ENCODE results near the gene ASB4. TPM values are rescaled to one million over a fixed set of nuclear protein-coding genes. Genes with fewer than 3 reads are reported as not detected.

The ASB4 gene
- total and polyA plus RNA-seq, 2 experiments from 2014 or later = not detected

DNA sequence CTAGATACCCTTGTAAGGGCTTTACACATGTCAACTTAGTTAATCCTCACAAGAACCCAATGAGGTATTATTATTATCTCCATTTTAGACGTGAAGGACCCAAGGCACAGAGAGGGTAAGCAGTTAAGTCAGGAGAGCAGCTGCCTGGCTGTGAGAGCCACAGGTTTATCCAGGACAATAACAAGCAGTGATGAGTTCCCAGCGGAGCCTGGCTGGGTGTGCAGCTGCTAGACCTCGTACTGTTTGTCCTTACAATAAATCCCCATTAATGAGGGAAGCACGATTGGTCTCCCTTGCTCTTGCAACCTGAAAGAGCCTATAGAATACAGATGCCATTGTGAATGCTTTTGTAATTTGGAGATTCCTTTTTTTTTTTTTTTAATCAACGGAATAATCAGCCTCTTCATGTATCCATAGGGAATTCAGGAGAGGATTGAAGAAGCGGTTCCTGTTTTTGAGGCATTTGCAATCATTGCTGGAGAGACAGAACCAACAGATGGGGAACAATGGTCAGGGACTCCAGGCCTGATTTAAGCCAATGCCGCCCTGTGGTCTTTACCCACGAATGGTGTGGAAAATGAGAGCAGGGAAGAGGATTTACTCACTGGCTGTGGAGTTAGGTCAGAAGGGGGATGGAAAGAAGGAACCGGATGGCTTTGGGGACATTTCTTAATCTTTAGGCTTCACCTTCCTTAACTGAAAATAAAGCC lies 12.3 kb upstream of the ASB4 start:
- Mint-ChIP-seq H3K36me3 (ENCODE audit: low read depth) (no peaks in the 10 kb centered on the region), H3K4me1 (peaks cover 30% of the 10 kb centered on the region), H3K27ac (no peak overlapping the region), H3K27me3 (ENCODE audit: insufficient read depth, low read depth, poor library complexity) (no peaks in the 10 kb centered on the region), H3K9me3 (no peaks in the 10 kb centered on the region), H3K4me3 (no peak overlapping the region)
- no peak overlapping the region for H3K4me3 ChIP-seq
- no peaks in the 10 kb centered on the region for H3K36me3 ChIP-seq (ENCODE audit: insufficient read depth)
- H3K4me2 ChIP-seq = no peak overlapping the region
- TF ChIP-seq ZNF114 (CRISPR knock-in tag; IDR thresholded peaks at IDR 0.05) = no peak
- TF ChIP-seq EZH2 (IDR thresholded peaks at IDR 0.05; ENCODE audit: low read depth, unreplicated experiment) = no peak
- TF ChIP-seq POLR2AphosphoS5 (IDR thresholded peaks at IDR 0.05; ENCODE audit: low read depth) = no peak
- TF ChIP-seq EZH2phosphoT487 (IDR thresholded peaks at IDR 0.05; ENCODE audit: unreplicated experiment) = no peak
- TF ChIP-seq, protein P1, sequence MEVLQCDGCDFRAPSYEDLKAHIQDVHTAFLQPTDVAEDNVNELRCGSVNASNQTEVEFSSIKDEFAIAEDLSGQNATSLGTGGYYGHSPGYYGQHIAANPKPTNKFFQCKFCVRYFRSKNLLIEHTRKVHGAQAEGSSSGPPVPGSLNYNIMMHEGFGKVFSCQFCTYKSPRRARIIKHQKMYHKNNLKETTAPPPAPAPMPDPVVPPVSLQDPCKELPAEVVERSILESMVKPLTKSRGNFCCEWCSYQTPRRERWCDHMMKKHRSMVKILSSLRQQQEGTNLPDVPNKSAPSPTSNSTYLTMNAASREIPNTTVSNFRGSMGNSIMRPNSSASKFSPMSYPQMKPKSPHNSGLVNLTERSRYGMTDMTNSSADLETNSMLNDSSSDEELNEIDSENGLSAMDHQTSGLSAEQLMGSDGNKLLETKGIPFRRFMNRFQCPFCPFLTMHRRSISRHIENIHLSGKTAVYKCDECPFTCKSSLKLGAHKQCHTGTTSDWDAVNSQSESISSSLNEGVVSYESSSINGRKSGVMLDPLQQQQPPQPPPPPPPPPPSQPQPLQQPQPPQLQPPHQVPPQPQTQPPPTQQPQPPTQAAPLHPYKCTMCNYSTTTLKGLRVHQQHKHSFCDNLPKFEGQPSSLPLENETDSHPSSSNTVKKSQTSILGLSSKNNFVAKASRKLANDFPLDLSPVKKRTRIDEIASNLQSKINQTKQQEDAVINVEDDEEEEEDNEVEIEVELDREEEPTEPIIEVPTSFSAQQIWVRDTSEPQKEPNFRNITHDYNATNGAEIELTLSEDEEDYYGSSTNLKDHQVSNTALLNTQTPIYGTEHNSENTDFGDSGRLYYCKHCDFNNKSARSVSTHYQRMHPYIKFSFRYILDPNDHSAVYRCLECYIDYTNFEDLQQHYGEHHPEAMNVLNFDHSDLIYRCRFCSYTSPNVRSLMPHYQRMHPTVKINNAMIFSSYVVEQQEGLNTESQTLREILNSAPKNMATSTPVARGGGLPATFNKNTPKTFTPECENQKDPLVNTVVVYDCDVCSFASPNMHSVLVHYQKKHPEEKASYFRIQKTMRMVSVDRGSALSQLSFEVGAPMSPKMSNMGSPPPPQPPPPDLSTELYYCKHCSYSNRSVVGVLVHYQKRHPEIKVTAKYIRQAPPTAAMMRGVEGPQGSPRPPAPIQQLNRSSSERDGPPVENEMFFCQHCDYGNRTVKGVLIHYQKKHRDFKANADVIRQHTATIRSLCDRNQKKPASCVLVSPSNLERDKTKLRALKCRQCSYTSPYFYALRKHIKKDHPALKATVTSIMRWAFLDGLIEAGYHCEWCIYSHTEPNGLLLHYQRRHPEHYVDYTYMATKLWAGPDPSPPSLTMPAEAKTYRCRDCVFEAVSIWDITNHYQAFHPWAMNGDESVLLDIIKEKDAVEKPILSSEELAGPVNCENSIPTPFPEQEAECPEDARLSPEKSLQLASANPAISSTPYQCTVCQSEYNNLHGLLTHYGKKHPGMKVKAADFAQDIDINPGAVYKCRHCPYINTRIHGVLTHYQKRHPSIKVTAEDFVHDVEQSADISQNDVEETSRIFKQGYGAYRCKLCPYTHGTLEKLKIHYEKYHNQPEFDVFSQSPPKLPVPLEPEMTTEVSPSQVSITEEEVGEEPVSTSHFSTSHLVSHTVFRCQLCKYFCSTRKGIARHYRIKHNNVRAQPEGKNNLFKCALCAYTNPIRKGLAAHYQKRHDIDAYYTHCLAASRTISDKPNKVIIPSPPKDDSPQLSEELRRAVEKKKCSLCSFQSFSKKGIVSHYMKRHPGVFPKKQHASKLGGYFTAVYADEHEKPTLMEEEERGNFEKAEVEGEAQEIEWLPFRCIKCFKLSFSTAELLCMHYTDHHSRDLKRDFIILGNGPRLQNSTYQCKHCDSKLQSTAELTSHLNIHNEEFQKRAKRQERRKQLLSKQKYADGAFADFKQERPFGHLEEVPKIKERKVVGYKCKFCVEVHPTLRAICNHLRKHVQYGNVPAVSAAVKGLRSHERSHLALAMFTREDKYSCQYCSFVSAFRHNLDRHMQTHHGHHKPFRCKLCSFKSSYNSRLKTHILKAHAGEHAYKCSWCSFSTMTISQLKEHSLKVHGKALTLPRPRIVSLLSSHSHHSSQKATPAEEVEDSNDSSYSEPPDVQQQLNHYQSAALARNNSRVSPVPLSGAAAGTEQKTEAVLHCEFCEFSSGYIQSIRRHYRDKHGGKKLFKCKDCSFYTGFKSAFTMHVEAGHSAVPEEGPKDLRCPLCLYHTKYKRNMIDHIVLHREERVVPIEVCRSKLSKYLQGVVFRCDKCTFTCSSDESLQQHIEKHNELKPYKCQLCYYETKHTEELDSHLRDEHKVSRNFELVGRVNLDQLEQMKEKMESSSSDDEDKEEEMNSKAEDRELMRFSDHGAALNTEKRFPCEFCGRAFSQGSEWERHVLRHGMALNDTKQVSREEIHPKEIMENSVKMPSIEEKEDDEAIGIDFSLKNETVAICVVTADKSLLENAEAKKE (CRISPR knock-in tag; IDR thresholded peaks at IDR 0.05) = no peak
- no peak for TF ChIP-seq ETS1 (IDR thresholded peaks at IDR 0.05)
- no peak for TF ChIP-seq JUNB (IDR thresholded peaks at IDR 0.05; ENCODE audit: unreplicated experiment)
- no peak for TF ChIP-seq NANOG (IDR thresholded peaks at IDR 0.05; ENCODE audit: borderline replicate concordance)
- no peak for TF ChIP-seq CREB1 (CRISPR knock-in tag; IDR thresholded peaks at IDR 0.05; ENCODE audit: low read depth)
- no peak for TF ChIP-seq ZNF331 (CRISPR knock-in tag; IDR thresholded peaks at IDR 0.05; ENCODE audit: low read depth)
- TF ChIP-seq REST (IDR thresholded peaks at IDR 0.05; ENCODE audit: unreplicated experiment) = no peak
- no peak for TF ChIP-seq STAT1 (IDR thresholded peaks at IDR 0.05; ENCODE audit: unreplicated experiment)
- TF ChIP-seq CTCF (conservative IDR thresholded peaks at IDR 0.05; ENCODE audit: low read depth in 2 of 2) = no peak
- no peaks in the 10 kb centered on the region for H3F3A ChIP-seq (replicated peaks; ENCODE audit: low read depth)
- ATAC-seq (no peak; the same call in 2 of the 3 replicates), DNase-seq (ENCODE audit: low spot score) (no peak)
- peaks cover 3% of the 10 kb centered on the region; the same call in 1 of the 2 replicates for H3K9me2 ChIP-seq (ENCODE audit: insufficient read depth)
- no peaks in the 10 kb centered on the region for H3K27me3 ChIP-seq (ENCODE audit: insufficient read depth)
- H4K20me1 ChIP-seq (replicated peaks; ENCODE audit: insufficient read depth) = no peaks in the 10 kb centered on the region
- H3K27ac ChIP-seq (ENCODE audit: low read depth) = no peak overlapping the region
- no peaks in the 10 kb centered on the region for H3K79me2 ChIP-seq (replicated peaks; ENCODE audit: insufficient read depth)
- peaks cover 23% of the 10 kb centered on the region for H3K4me1 ChIP-seq (ENCODE audit: insufficient read depth)
- H2AFZ ChIP-seq = peak overlapping the region; percentile 72

Measured in GM23338 (cell line).